ENCODE results near the gene ZNF516. TPM values are rescaled to one million over a fixed set of nuclear protein-coding genes. Genes with fewer than 3 reads are reported as not detected.
"Not testable (repeated sequence)": the region's sequence is repeated elsewhere in the genome, so short reads cannot be mapped to it uniquely, and the experiment has no call there.

ZNF516 gene
- total RNA-seq, 5 donors from 2014 or later (not counting 1 experiment from before 2014, with no cell fraction given): 22.0 to 31.8 (median 25.7) TPM

GRCh38 chr18:76476665-76477561 is 18.1 kb downstream of the ZNF516 start:
- Histone ChIP-seq H3K4me1 (ENCODE audit: control insufficient read depth in 1 of 2, extremely low read depth in 1 of 2, insufficient read depth in 2 of 2, low read length in 2 of 2) (no peaks in the 10 kb centered on the region), H3K27ac (ENCODE audit: low read length) (no peak overlapping the region), H3K9me3 (no peaks in the 10 kb centered on the region), H3K4me3 (ENCODE audit: control insufficient read depth in 1 of 2, extremely low read depth in 1 of 2, low read length in 1 of 2) (no peak overlapping the region), H3K27me3 (replicated peaks in 1 of 2; ENCODE audit: control insufficient read depth in 2 of 2, extremely low read depth in 1 of 2, insufficient read depth in 2 of 2, low read length in 1 of 2) (peaks cover 0 to 10% of the 10 kb centered on the region in 2 experiments), H3K36me3 (ENCODE audit: control insufficient read depth in 2 of 2, extremely low read depth in 1 of 2, insufficient read depth in 1 of 2, low read length in 1 of 2) (no peaks in the 10 kb centered on the region)
- DNase-seq (no peak), ATAC-seq (replicated peaks in 1 of 4) (no peak)
- Mint-ChIP-seq H3K4me3 (peak overlapping the region in 2 of 3 donors; percentile 42 to 48), H3K4me1 (peaks cover 45 to 63% (median 47%) of the 10 kb centered on the region in 3 donors), H3K9me3 (no peaks in the 10 kb centered on the region), H3K36me3 (no peaks in the 10 kb centered on the region), H3K27ac (peak overlapping the region in 1 of 2 donors; percentile 61), H3K27me3 (peaks cover 3 to 10% of the 10 kb centered on the region in 2 donors)
- POLR2A ChIA-PET: no interaction called here
- CTCF ChIA-PET: no interaction called here
- WGBS (ENCODE audit: insufficient coverage): 47% methylated on average over 12 of the region's 16 CpGs

- no peak for DNase-seq
- Histone ChIP-seq H3K27ac (ENCODE audit: low read length) (no peak overlapping the region), H3K4me1 (ENCODE audit: control insufficient read depth in 1 of 2, extremely low read depth in 1 of 2, insufficient read depth in 2 of 2, low read length in 2 of 2) (no peaks in the 10 kb centered on the region), H3K9me3 (no peaks in the 10 kb centered on the region), H3K4me3 (ENCODE audit: control insufficient read depth in 1 of 2, extremely low read depth in 1 of 2, low read length in 1 of 2) (no peak overlapping the region), H3K27me3 (replicated peaks in 1 of 2; ENCODE audit: control insufficient read depth in 2 of 2, extremely low read depth in 1 of 2, insufficient read depth in 2 of 2, low read length in 1 of 2) (peaks cover 0 to 12% of the 10 kb centered on the region in 2 experiments), H3K36me3 (ENCODE audit: control insufficient read depth in 2 of 2, extremely low read depth in 1 of 2, insufficient read depth in 1 of 2, low read length in 1 of 2) (no peaks in the 10 kb centered on the region)
- ChIA-PET POLR2A (no interaction called here), CTCF (no interaction called here)
- 98% methylated on average over 6 of the region's 12 CpGs for WGBS (ENCODE audit: insufficient coverage)
- Mint-ChIP-seq H3K27me3 (peaks cover 3 to 9% of the 10 kb centered on the region in 2 donors), H3K4me3 (no peak overlapping the region), H3K27ac (peak overlapping the region in 1 of 2 donors; percentile 31), H3K36me3 (no peaks in the 10 kb centered on the region), H3K9me3 (no peaks in the 10 kb centered on the region), H3K4me1 (peaks cover 49 to 60% (median 50%) of the 10 kb centered on the region in 3 donors)
- ATAC-seq (replicated peaks in 1 of 4): no peak
Measured at GRCh38 chr18:76475450-76476194, 19.4 kb downstream of the ZNF516 start.

- H3K4me1 ChIP-seq (ENCODE audit: control insufficient read depth in 1 of 2, extremely low read depth in 1 of 2, insufficient read depth in 2 of 2, low read length in 2 of 2): no peaks in the 10 kb centered on the region
- CTCF ChIA-PET: no interaction called here
- Mint-ChIP-seq H3K27me3 (peaks cover 3 to 9% of the 10 kb centered on the region in 2 donors), H3K9me3 (no peaks in the 10 kb centered on the region), H3K27ac (peak overlapping the region in 1 of 2 donors; percentile 29), H3K4me1 (peaks cover 49 to 60% (median 53%) of the 10 kb centered on the region in 3 donors), H3K4me3 (no peak overlapping the region), H3K36me3 (no peaks in the 10 kb centered on the region)
- no peak for ATAC-seq (replicated peaks in 1 of 4)
- H3K27me3 ChIP-seq (replicated peaks in 1 of 2; ENCODE audit: control insufficient read depth in 2 of 2, extremely low read depth in 1 of 2, insufficient read depth in 2 of 2, low read length in 1 of 2): peaks cover 0 to 12% of the 10 kb centered on the region in 2 experiments
- H3K9me3 ChIP-seq: no peaks in the 10 kb centered on the region
- POLR2A ChIA-PET: no interaction called here
- no peak for DNase-seq
- WGBS (ENCODE audit: insufficient coverage): no CpG with 5 or more reads among the region's 1 CpG
- H3K4me3 ChIP-seq (ENCODE audit: control insufficient read depth in 1 of 2, extremely low read depth in 1 of 2, low read length in 1 of 2): no peak overlapping the region
- no peaks in the 10 kb centered on the region for H3K36me3 ChIP-seq (ENCODE audit: control insufficient read depth in 2 of 2, extremely low read depth in 1 of 2, insufficient read depth in 1 of 2, low read length in 1 of 2)
- no peak overlapping the region for H3K27ac ChIP-seq (ENCODE audit: low read length)
Measured at GRCh38 chr18:76474824-76475223, 20.2 kb downstream of the ZNF516 start.

- H3K4me3 ChIP-seq (ENCODE audit: control insufficient read depth in 1 of 2, extremely low read depth in 1 of 2, low read length in 1 of 2); H3K36me3 ChIP-seq (ENCODE audit: control insufficient read depth in 2 of 2, extremely low read depth in 1 of 2, insufficient read depth in 1 of 2, low read length in 1 of 2); ATAC-seq (replicated peaks in 1 of 4); CTCF ChIA-PET; H3K4me3 Mint-ChIP-seq; H3K27ac Mint-ChIP-seq; H3K27ac ChIP-seq (ENCODE audit: low read length); H3K4me1 ChIP-seq (ENCODE audit: control insufficient read depth in 1 of 2, extremely low read depth in 1 of 2, insufficient read depth in 2 of 2, low read length in 2 of 2); DNase-seq; H3K27me3 Mint-ChIP-seq; H3K9me3 Mint-ChIP-seq; H3K36me3 Mint-ChIP-seq; H3K9me3 ChIP-seq: not testable (repeated sequence)
- POLR2A ChIA-PET: interaction anchor here in 1 of 2 donors (0.7 kb wide), 3 partner anchors 16 to 45 kb away, joined by 3 read pairs; no protein-coding TSS in a partner anchor
- H3K4me1 Mint-ChIP-seq: peaks cover 53 to 55% (median 54%) of the 10 kb centered on the region in 3 donors
- WGBS (ENCODE audit: insufficient coverage): 90% methylated on average over 2 of the region's 9 CpGs
- peaks cover 0 to 12% of the 10 kb centered on the region in 2 experiments for H3K27me3 ChIP-seq (replicated peaks in 1 of 2; ENCODE audit: control insufficient read depth in 2 of 2, extremely low read depth in 1 of 2, insufficient read depth in 2 of 2, low read length in 1 of 2)
Measured at GRCh38 chr18:76473521-76473920, 21.5 kb downstream of the ZNF516 start.

GRCh38 chr18:76472829-76473228 is 22.2 kb downstream of the ZNF516 start:
- Mint-ChIP-seq H3K4me1 (peaks cover 57% of the 10 kb centered on the region in 3 donors), H3K4me3 (no peak overlapping the region), H3K36me3 (no peaks in the 10 kb centered on the region), H3K27ac (no peak overlapping the region), H3K27me3 (peaks cover 3 to 10% of the 10 kb centered on the region in 2 donors), H3K9me3 (no peaks in the 10 kb centered on the region)
- no peak for DNase-seq
- CTCF ChIA-PET: no interaction called here
- no CpG with 5 or more reads among the region's 3 CpGs for WGBS (ENCODE audit: insufficient coverage)
- Histone ChIP-seq H3K27me3 (replicated peaks in 1 of 2; ENCODE audit: control insufficient read depth in 2 of 2, extremely low read depth in 1 of 2, insufficient read depth in 2 of 2, low read length in 1 of 2) (peaks cover 0 to 14% of the 10 kb centered on the region in 2 experiments), H3K4me3 (ENCODE audit: control insufficient read depth in 1 of 2, extremely low read depth in 1 of 2, low read length in 1 of 2) (no peak overlapping the region), H3K27ac (ENCODE audit: low read length) (no peak overlapping the region), H3K4me1 (ENCODE audit: control insufficient read depth in 1 of 2, extremely low read depth in 1 of 2, insufficient read depth in 2 of 2, low read length in 2 of 2) (peaks cover 4 to 9% of the 10 kb centered on the region in 2 experiments), H3K36me3 (ENCODE audit: control insufficient read depth in 2 of 2, extremely low read depth in 1 of 2, insufficient read depth in 1 of 2, low read length in 1 of 2) (no peaks in the 10 kb centered on the region), H3K9me3 (no peaks in the 10 kb centered on the region)
- no peak for ATAC-seq (replicated peaks in 1 of 4)
- POLR2A ChIA-PET: interaction anchor here in 1 of 2 donors (0.7 kb wide), 1 partner anchor 20 kb away, joined by 3 read pairs; no protein-coding TSS in a partner anchor

- Mint-ChIP-seq H3K27ac (no peak overlapping the region), H3K9me3 (no peaks in the 10 kb centered on the region), H3K4me3 (no peak overlapping the region), H3K4me1 (peaks cover 54 to 55% (median 54%) of the 10 kb centered on the region in 3 donors), H3K36me3 (no peaks in the 10 kb centered on the region), H3K27me3 (peaks cover 3 to 11% of the 10 kb centered on the region in 2 donors)
- no peaks in the 10 kb centered on the region for H3K36me3 ChIP-seq (ENCODE audit: control insufficient read depth in 2 of 2, extremely low read depth in 1 of 2, insufficient read depth in 1 of 2, low read length in 1 of 2)
- no peak for DNase-seq
- H3K4me1 ChIP-seq (ENCODE audit: control insufficient read depth in 1 of 2, extremely low read depth in 1 of 2, insufficient read depth in 2 of 2, low read length in 2 of 2): peaks cover 8 to 16% of the 10 kb centered on the region in 2 experiments
- ChIA-PET CTCF (no interaction called here), POLR2A (interaction anchor here in 1 of 2 donors (0.6 kb wide), 1 partner anchor 1025 kb away, joined by 4 read pairs; no protein-coding TSS in a partner anchor)
- no peak for ATAC-seq (replicated peaks in 1 of 4)
- H3K27ac ChIP-seq (ENCODE audit: low read length): no peak overlapping the region
- 86% methylated on average over 12 of the region's 12 CpGs for WGBS (ENCODE audit: insufficient coverage)
- H3K4me3 ChIP-seq (ENCODE audit: control insufficient read depth in 1 of 2, extremely low read depth in 1 of 2, low read length in 1 of 2): no peak overlapping the region
- H3K27me3 ChIP-seq (replicated peaks in 1 of 2; ENCODE audit: control insufficient read depth in 2 of 2, extremely low read depth in 1 of 2, insufficient read depth in 2 of 2, low read length in 1 of 2): peaks cover 0 to 14% of the 10 kb centered on the region in 2 experiments
- H3K9me3 ChIP-seq: no peaks in the 10 kb centered on the region
Measured at GRCh38 chr18:76471593-76471992, 23.4 kb downstream of the ZNF516 start.

All from T-cell (primary cell).